Measurements from ENCODE around the gene UCK1.

Gene UCK1

DNA sequence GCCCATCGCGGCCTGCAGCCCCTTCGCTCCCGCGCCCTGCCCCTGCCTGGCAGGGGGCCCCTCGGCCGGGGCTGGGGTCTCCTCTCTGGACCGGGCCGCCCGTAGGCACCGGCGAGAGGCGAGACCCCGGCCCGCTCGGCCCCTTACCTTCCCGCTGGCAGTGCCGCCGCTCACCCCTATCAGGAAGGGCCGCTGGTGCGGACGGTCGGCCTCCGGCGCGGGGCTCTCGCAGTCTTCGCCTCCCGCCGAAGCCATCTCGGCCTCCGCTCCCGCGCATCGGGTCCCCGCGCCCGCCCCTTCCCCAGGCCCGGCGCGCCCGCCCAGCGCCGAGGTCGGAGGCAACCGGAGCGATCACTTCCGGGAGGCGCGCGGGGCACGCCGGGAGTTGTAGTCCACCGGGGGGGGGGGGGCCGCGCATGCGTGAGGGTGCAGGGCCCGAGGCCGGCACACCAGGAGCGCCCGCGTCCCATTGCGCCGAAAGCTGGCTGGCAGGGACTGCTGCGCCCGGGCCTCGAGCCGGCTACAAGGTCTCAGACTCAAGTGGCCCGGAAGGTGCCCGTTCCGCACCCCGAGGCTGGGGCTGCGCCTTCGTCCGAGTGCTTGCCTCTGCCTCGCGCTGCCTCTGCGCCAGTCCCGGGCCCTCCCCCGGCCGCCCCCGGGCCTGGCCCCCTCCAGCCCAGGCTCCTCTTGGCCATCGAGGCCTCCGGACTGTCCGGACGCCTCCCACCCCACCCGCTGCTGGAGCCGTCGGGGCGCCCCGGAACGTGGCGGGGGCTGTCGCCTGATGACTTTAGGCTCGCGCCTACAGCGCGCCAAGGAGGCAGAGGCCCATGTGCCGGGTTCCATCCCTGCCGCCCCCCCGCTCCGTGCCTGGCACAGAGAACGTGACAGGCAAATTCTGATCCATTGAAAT, at the start of gene UCK1:
Gene UCK1, minus strand, starts transcription at position 344 of the 913 bp plus-strand sequence. Its CDS starts 89 bp downstream, at position 255.
- peak; percentile 72 to 77 for DNase-seq

DNA sequence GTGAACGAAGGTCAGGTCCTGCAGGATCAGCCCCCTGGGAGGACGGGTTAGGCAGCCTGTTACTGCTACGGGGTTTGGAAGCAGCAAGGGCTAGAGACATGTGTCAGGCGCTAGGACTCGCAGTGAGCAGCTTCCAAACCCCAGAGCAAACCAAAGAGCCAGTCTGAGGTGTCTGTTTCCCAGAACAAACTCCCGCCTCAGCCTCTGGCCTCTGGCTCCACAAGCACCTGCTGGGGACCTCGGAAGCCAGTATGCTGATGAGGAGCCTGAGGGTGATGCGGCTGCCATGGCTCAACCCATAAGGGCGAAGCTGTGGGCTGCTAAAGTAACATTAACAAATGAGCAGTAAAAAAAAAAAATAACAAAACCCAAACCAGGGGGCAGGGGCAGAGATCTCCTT, 49.3 kb upstream of the UCK1 start:
- DNase-seq = no peak

DNA sequence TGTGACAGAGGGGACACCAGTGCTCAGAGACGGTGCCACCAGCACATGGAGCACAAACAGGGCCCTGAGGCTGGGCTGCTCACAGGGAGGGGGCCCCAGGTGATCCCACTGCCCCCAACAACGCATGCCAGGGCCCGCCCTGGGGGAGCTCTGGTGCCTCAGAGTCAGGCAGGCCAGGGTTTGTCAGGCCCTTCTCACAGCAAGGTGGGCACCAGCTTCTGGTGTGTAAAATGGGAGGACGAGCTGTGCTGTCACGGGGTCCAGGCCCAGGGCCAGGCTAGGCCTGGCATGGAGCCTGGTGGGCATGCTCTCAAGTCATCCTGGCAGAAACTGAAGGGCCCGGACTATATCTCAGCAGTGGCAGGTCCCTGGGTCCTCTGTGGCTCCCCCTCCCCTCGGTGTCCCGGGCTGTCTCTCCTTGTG, 48.7 kb upstream of the UCK1 start:
- no peak for DNase-seq

DNA sequence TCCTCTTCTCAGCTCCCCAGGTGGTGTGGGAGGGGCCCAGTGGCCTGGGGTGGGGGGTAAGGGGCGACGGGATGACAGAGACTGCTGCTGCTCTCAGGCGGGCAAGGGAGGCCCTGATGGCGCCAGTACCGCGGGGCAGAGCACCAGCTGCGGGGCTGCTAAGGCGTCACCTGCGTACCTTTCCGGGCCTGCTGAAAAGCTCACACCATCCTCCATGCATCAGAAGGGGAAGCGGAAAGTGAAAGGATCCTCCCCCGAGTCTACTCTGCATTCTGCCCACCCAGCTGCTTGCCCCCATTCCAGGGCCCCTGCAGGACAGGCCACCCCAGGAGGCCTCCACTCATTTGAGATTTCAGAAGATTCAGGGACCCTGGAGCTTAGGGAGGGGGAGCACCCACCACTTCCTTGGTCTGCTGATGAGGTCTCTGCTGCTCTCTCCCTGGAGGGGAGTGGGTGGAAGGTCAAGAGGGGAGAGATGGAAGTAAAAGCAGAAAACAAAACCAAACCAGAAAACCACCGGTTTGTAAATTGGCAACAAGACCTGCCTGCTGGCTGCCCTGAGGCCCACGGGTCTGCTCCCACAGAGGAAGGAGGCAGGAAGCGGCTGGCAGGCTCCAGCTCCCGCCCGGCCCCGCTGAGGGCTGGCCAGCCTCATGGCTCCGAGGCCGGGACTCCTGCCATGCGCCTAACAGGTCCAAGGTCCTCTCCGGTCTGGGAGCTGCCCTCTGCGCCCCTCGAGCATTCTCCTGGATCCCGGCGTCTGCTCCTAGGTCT, 47.9 kb upstream of the UCK1 start:
- DNase-seq = peak; percentile 26 to 43

DNA sequence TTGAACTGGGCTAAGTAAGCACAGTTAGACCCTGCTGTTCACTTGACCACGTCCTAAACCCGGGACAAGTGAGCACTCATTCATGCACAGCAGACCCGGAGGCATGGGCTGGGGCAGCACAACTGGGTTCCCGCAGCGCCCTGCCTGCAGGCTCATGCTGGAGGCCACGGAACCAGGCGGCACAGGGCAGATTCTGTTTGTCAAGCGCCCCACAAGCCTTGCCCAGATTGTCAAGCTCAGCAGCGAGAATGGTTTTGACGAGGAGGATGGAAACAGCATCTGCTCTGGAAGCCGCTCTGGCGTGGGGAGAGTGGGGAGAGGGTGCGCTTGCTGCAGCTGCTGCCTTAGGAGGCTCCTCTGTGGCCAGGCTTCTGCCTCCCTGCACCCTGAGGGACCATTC, 47.0 kb upstream of the UCK1 start:
- no peak for DNase-seq

DNA sequence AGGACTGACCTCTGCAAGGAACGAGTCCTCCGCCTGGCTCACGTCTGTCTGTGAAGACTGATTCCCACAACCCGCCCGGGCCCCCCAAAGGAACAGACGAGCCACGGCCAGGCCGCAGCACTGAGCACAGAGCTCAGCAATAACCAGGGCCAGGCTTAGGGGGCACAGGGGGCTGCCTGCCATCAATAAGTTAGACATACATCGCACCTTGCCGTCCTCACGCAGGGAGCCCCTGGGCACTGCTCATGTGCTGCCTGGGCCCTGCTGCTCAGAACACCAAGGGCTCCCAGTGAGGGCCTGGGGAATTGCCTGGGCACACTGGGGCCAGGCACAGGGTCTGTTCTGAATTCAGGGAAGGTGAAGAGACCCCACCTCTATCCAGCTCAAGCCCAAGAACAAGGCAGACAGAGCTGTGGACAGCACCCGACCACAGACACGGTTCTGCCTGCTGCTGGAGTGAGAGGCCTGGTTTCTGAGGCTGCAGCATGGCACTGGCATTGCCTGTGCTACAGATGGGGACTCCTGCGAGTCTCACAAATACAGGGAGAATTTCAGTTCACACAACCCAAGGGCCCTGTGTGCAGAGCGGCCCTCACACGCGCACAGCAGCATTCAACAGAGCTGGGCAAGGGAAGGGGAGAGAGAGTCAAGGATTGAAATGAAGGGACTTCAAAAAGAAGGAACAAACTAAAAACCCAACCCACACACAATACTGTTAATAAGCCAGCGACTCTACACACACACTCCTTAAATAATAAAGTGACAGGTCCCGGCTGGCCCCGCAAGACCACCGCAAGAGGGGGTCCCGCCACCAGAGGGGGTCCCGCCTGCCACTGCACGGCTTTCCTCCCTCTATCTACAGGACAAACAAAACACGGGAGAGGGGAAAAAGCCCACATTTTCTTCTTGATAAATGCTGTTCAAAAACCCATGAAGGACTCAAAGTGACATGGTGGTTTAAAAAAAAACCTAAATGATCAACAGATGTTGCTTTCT, 46.2 kb upstream of the UCK1 start:
- no peak for DNase-seq

DNA sequence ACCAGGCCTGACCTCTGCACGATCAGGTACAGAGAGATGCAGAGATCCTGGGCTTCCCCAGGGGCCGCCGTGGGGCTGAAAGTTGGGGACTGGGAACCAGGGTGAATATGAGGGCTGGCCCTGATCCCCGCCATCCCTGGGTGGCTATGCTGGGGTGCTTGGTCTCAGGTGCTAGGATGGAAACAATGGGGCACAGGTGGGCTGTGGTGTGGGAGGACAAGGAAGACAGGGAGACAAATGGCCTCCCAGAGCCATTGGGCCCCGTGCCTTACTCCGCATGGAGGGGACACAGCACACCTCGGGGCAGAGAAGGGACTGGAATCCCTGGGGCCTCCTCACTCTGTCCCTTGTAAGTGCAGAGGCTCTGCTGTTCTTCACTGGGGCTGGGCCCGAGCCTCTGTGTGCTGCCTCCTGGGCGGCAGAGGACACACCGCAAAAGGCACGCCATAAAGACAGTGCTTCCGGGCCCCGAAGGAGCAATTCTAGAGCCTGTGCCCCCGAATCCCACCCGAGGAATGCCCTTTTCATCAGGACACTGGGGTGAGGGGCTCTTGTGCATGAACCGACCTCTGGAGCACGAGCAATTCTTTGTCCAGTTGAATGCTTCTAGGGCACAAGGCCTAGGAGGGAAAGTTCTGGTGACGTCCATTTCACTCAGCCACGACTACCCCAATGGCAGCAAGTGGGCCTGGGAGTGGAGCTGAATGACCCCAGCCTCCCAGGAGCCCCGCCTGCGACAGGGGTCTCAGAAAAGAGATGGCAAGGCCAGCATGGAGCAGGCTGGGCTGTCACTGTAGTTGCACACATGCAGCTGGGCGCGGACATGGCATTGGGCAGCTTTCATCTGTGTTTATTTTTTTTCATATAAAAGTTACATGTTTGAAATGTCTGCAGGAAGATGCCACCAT, 45.1 kb upstream of the UCK1 start:
- no peak for DNase-seq

DNA sequence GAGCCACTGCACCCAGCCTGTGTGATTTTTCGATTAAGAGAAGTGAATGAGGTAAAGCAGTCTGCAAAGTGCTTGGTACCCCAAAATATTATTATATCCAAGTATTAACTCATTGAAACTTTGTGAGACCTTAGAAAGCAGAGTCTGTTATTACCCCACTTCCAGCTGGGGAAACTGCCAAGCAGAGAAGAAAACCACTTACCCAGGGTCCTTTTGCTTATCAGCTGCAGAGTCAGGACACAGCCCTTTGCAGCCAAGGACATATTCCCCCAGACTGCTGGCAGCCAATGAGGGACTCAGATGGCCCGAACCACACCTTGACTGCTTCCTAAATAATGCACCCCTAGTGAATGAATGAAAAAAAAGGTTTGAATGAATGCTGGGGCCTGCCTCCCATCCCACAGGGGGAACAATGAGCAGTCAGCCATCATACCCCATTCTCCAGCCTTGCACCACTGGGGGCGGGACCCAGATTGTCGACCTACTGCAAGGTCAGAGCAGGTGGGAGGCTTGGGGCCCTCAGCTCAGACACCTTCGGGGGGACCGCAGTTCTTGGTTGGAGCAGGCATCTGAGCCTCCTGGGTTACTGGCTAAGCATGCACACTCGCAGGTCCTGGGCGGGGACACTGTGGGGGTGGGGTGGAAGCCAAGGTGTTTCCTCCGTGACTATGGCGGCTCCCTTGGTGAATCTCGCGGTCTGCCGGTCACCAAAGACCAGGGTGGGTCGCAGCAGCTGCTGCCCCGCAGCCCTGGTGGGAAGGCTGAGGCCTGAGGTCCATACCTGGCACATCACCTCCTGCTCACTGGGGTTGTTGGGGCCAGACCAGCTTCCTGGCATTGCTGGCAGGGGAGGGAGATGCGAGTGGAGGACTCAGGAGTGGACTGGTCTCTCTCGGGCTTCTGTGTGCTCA, 43.9 kb upstream of the UCK1 start:
- DNase-seq = no peak

DNA sequence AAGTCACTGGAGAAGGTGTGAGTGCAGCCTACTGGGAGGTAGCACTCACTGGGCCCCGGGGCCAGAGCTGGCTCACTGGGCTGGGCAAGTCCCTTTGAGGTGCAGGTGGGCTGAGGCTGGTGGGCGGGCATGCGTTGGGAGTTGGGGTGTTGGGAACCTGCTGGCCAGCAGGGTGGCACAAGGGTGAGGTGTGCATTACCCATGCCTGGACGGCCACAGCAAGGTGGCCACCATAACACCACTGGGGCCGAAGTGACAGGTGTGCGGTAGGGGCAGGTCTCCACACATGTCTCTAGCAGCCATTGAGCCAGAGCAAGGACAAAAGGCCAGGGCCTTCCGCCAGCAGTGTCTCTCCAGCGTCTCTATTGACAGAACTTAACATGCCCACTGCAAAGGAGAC, 36.8 kb upstream of the UCK1 start:
- no peak for DNase-seq

DNA sequence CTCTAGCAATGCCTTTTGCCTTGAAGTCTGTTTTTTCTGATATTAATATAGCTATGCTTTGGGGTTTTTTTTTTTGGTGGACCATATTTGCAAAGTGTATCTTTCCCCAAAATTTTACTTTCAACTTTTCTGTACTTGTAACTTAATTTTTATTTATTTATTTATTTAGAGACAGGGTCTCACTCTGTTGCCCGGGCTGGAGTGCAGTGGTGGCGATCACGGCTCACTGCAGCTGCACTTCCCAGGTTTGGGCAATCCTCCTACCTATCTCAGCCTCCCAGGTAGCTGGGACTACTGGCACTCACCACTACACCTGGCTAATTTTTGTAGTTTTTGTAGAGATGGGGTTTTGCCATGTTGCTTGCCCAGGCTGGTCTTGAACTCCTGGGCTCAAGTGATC, 35.1 kb upstream of the UCK1 start:
- no peak for DNase-seq

DNA sequence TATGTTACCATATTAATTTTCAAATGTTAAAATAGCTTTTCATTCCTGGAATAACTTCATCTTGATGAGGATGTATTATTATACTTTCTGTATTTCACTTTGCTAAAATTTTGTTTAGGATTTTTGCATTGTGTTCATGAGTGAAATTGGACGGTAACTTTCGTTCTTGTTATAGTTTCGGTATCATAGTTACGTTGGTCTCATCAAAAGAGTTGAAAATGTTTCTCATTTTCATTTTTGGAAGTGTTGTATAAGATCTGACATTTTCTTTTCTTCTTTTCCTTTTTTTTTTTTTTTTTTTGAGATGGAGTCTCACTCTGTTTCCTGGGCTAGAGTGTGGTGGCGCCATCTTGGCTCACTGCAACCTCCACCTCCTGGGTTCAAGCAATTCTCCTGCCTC, 34.3 kb upstream of the UCK1 start:
- no peak for DNase-seq

DNA sequence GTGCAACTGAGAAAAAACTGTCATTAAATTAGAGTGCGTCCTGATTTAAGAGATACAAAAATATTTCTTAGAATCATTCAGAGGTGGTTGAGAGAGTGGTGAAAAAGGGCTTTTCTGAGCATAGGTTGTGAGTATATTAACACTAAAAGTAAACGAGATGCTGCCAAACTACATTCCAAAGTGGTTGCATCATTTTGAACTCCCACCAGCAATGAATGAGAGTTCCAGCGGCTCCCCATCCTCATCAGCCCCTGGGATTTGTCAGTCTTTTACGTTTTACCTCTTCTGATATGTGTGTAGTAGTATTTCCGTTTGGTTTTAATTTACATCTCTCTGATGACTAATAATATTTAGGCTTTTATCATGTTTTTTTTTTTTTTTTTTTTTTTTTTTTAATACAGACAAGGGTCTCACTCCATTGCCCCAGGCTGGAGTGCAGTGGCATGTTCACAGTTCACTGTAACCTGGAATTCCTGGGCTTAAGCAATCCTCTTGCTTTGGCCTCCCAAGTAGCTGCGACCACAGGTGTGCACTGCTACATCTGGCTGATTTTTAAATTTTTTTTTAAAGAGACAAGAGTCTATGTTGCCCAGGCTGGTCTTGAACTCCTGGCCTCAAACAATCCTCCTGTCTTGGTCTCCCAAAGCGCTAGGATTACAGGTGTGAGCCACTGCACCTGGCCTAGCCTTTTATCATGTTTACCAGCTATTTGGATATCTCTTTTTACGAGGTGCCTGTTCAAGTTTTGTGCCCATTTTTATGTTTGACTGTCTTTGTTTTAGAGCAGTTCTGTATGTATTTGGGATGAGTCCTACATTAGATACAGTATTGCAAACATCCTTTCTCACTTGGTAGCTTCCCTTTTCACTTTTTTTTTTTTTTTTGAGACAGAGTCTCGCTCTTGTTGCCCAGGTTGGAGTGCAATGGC, 31.2 kb upstream of the UCK1 start:
- no peak for DNase-seq

DNA sequence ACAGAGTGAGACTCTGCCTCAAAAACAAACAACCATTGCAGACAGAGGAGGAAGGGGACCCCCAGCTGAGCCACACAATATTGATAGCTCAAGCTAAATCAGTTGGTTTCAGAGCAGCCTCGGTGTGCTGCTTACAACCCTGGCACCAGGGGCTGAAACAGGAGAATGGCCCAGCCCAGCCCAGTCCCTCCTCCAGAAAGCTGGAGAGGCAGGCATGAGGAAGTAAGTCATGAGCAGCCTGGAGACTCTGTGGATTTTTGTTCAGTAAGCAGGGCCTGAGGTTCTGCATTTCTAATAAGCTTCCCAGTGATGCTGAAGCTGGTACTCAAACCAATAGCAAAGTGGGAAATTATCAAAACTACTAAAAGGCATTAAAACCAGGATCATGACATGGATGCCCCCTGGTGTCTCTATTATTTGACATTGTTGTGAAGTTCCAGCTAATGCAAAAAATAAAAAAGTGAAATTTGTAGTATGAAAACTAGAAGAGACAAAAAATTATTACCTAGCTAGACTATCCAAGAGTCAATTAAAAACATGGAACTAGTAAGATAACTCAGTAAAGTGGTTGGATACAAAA, 28.4 kb upstream of the UCK1 start:
- no peak for DNase-seq

DNA sequence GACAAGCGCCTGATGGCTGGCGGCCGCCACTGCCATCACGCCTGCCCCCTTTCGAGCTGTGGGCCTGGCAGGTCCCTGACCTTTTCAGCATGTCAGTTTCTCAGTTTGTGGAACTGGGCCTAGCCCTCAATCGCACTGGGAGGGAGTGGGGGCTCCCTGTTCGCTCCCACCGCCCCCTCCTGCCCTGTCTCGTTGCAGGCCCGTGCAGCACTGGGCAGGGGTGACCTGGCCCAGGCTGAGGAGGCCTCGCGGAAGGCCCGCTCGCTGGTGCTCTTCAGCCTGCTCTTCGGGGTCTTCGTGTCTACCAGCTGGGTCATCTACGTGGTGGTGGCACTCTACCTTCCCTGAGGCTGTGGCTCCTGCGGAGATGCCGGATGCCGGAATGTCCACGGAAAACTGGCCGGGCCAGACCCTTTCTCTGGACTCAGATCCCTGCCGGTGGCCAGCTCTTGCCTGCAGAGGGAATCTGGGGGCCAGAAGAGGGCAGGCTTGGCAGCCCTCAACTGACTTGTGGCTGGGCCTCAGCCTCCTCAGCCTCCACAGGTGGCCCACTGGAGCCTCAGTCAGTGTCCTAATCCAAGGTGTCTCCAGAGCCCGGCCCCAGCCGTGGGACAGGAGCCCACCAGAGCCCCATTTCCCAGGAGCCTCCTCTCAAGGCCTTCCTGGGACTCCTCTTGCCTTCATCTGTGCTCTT, 26.9 kb upstream of the UCK1 start:
- DNase-seq = no peak

DNA sequence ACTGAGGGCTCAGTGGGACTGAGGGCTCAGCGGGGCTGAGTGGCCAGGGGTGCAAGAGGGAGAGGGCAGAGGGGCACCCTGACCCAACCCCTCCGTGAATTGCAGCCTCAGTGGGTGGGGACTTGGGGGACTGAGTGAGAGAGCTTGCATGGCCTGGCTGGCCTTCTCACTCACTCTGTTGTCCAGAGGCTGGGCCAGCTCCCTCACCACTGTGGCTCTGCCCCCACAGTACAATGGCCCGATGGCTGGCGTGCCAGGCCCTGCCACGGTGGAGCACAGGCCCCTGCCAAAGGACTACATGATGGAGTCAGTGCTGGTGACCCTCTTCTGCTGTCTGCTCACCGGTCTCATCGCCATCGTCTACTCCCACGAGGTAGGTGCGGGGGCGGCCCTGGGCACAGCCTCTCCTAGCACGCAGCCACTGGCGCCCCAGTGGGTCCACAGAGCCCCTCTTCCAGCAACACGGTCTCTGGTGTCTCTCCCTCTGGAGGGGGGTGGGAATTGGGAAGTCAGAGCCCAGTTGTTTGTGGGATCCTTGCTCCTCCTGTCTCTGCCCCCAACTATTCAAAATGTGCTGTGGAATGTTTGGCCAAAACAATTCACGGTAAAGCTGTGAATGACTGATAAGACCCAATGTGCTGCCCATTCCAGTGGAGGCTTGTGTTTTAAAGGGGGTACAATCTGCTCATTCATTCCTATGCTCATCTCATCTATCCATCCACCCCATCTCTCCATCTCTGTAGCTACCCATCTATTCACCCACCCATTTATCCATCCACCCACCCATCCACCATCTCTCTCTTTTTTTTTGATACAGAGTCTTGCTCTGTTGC, 25.0 kb upstream of the UCK1 start:
- DNase-seq = no peak

DNA sequence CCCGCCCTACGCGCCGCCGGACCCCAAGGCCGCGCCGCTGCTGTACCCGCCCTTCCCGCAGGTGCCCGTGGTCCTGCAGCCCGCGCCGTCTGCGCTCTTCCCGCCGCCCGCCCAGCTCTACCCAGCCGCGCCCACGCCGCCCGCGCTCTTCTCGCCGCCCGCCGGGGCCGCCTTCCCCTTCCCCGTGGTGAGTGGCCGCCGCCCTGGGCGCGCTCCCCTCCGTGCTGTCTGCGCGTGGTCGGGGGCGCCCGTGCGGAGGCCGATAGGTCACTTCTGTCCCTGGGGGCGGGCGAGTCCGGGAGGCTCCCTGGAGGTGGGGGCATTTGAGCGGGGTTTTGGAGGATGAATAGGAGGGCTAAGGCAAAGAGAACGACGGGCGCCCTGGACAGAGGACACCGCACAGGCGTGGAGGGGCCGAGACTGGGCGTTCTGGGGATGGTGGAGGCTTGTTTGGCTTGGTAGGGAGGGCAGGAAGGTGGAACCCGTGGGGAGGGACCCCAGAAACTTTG, 23.8 kb upstream of the UCK1 start:
- no peak for DNase-seq

Measured in activated CD4-positive, alpha-beta T cell treated with anti-CD3 and anti-CD28 coated beads, Interleukin-2, amount 50 U/mL, for 48 hours (primary cell).